SK-N-MC (cell line): ENCODE data around the gene ARL5A.

Experiments
- EZH2 ChIP-seq: fragments of 200-600 bp; sonication (generic); IDR thresholded peaks from one replicate; pipeline ENCODE4 v1.6.1; 2017; ENCODE audit warnings: antibody characterized with exemption
- FOXP2 ChIP-seq: optimal IDR thresholded peaks from 2 replicates; pipeline ENCODE3; 2011; ENCODE audit warnings: mild to moderate bottlenecking, moderate library complexity; ENCODE audit not compliant: insufficient read depth; ENCODE audit errors: extremely low read length, control extremely low read depth
- POLR2AphosphoS5 ChIP-seq: IDR thresholded peaks from 2 replicates; pipeline ENCODE4 v1.6.1; 2012; ENCODE audit warnings: mild to moderate bottlenecking, low read depth, low read length, borderline replicate concordance

DNA sequence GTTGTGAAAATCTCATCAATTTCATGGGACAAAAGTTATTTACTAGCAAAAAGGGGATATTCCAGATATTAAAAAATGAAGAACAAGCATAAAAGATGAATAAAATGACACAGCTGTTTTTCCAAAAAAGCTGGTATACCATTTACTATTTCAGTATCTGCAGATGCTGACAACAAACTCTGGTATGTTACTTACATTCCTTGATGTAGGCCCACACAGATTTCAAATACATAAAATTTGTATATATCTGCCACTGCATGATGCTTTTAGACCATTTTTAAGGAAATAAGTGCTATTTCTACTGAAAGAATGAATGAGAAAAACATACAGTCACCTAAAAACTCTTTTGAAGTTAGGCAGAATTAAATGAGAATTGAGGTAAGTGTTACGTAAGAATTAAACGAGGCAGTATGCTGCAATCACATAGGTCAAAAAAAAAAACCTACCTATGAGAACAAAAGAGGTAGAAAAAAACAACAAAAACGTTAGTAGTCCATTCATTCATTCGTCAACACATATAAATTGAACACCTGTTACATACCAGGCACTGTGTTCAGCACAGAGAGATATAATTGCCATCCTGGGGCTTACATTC is 32.5 kb downstream of the ARL5A start:
- TF ChIP-seq EZH2 (no peak), POLR2AphosphoS5 (no peak), FOXP2 (no peak)
